GM21447 (cell line): ENCODE data around the gene ADM5.

Experiments used
- ATAC-seq: cut with Tn5 transposase; IDR thresholded peaks from one replicate; pipeline ENCODE4 v1.9.1; 2021; ENCODE audit not compliant: unreplicated experiment

Gene ADM5, protein sequence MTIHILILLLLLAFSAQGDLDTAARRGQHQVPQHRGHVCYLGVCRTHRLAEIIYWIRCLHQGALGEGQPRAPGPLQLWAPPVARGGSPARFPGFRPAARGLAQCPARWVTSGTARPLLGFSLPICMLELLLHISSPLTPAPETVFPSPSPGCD

GRCh38 chr19:49689133-49690078 is at the start of gene ADM5:
Gene ADM5 (plus strand): TSS chr19:49689594. CDS start chr19:49689838, 244 bp downstream.
- no peak for ATAC-seq

- peak; percentile 56 for ATAC-seq
Measured at GRCh38 chr19:49640113-49640898, 49.1 kb upstream of the ADM5 start, which contains the start of gene RRAS. Gene RRAS (minus strand): TSS chr19:49640143. CDS start chr19:49640098, 45 bp downstream.

GRCh38 chr19:49641688-49642491 is 47.5 kb upstream of the ADM5 start, which contains the start of gene SCAF1:
Gene SCAF1 (plus strand): TSS chr19:49642209. CDS start chr19:49645027, 2,818 bp downstream.
- ATAC-seq = peak; percentile 49

DNA sequence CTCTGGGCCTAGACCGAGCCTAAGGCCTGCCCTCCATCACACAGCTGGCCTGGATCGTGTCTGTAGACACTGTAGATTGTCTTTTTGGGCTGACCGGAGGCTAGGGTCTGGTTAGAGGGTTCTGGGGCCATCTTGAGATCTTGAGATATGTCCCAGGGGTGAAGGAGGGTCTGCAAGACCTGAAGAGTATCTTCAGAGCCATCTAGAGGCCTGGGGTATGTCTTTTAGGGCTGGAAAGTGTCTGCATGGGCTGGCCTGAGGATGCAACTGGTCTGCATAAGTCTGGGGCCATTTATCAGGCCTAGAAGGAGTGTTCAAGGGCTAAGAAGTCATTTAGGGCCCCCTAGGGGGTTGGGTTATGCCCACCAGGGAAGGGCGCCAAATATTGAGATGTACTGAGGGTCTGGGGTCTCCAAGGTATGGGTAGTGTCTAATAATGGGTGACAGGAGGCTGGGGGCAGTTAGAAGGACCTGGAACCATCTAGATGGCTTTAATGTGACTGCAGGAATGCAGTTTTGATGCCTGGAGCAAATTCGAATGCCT is 46.8 kb upstream of the ADM5 start:
- no peak for ATAC-seq

GRCh38 chr19:49643466-49643865 is 45.9 kb upstream of the ADM5 start:
- no peak for ATAC-seq

- ATAC-seq = no peak
Measured at GRCh38 chr19:49645592-49645991, 43.8 kb upstream of the ADM5 start.

DNA sequence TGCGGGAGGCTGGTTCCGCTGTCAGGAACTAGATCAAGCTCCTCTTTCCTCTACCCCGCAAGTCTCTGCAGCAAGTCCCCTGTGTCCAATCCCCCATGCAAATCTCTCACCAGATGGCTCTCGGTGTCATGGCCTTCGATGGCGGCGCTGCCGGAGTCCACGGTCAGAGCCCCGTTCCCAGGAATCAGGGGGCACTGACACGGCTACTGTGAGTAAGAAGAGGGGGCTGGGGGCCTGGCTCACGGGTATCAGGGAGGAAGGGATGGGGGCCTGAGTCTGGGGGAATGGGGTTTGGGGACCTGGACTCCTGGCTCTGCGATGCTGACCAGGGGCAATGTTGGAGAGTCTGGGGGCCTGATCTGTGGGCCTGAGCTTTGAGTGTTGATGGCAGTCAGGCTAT is 43.4 kb upstream of the ADM5 start:
- ATAC-seq = no peak

GRCh38 chr19:49646586-49646985 is 42.8 kb upstream of the ADM5 start:
- ATAC-seq = no peak

DNA sequence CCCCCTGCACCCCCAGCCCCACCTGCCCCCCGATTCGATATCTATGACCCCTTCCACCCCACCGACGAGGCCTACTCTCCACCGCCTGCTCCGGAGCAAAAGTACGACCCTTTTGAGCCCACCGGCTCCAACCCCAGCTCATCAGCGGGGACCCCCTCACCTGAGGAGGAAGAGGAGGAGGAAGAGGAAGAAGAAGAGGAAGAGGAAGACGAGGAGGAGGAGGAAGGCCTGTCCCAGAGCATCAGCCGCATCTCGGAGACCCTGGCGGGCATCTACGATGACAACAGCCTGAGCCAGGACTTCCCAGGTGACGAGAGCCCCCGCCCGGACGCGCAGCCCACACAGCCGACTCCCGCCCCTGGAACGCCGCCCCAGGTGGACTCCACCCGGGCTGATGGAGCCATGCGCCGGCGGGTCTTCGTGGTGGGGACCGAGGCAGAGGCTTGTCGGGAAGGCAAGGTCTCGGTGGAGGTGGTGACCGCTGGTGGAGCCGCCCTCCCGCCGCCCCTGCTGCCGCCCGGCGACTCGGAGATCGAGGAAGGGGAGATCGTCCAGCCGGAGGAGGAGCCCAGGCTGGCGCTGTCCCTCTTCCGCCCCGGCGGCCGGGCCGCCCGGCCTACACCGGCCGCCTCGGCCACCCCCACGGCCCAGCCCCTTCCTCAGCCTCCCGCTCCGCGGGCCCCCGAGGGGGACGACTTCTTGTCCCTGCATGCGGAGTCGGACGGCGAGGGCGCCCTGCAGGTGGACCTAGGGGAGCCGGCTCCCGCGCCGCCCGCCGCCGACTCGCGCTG is 38.2 kb upstream of the ADM5 start:
- no peak for ATAC-seq

- ATAC-seq = no peak
Measured at GRCh38 chr19:49651820-49652550, 37.4 kb upstream of the ADM5 start.

- no peak for ATAC-seq
Measured at GRCh38 chr19:49652551-49653465, 36.6 kb upstream of the ADM5 start.

DNA sequence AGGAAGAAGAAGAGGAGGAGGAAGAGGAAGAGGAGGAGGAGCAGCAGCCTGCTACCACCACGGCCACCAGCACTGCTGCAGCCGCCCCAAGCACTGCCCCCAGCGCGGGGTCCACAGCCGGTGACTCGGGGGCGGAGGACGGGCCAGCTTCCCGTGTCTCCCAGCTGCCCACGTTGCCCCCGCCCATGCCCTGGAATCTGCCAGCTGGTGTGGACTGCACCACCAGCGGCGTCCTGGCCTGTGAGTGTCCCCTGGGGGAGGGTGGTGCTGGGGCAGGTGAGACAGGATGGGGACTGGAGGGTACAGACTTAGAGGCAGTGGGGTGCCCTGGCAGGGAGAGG is 36.0 kb upstream of the ADM5 start:
- ATAC-seq = no peak

- no peak for ATAC-seq
Measured at GRCh38 chr19:49654581-49654980, 34.8 kb upstream of the ADM5 start.

GRCh38 chr19:49655570-49656455 is 33.6 kb upstream of the ADM5 start:
- ATAC-seq = no peak

DNA sequence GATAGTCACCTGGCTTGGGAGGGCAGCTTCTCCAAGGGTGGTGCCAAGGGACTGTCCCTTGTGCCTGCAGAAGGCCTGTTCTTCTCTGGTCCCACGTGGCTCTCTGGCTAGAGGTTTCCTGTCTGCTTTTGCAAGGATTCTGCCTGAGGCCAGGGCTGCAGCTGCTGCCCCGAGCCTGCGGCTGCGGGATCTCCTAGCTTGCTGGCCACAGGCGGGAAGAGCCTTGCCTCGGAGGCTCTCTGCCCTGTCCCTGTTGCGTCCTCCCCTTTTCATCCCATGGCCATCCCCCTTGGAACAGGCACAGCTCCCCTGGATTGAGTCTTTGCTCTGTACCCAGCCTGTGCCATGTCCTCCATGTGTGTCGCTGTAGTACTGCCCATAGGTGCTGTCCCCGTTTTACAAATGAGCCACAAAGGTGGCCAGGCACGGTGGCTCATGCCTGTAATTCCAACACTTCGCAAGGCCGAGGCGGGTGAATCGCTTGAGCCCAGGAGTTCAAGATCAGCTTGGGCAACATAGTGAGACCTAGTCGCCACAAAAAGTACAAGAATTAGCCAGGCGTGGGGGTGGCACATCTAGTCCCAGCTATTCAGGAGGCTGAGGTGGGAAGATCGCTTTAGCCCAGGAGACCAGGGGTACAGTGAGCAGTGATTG is 32.8 kb upstream of the ADM5 start:
- ATAC-seq = no peak

GRCh38 chr19:49657493-49658138 is 31.8 kb upstream of the ADM5 start:
- ATAC-seq = no peak
